ENCODE results near the gene C2orf80.

GRCh38 chr2:208175840-208176153, 14.0 kb downstream of the C2orf80 start:
- no peak for TF ChIP-seq EZH2 (IDR thresholded peaks at IDR 0.05; ENCODE audit: insufficient read depth, poor library complexity, severe bottlenecking)
- TF ChIP-seq EZH2phosphoT487 (IDR thresholded peaks at IDR 0.05; ENCODE audit: insufficient read depth, low read depth) = no peak
